Neural crest cell (in vitro differentiated cells): ENCODE results near the gene TAF7L. TPM values are rescaled to one million over a fixed set of nuclear protein-coding genes. Genes with fewer than 3 reads are reported as not detected.

Experiments
- DNase-seq: peaks from one replicate; pipeline ENCODE4 v3.0.0; 2021; ENCODE audit warnings: low read depth, mixed read lengths, low spot score
- H3K27ac Mint-ChIP-seq: one replicate; pipeline ENCODE4 v1.8.0; 2021; ENCODE audit warnings: mild to moderate bottlenecking, mixed read lengths; ENCODE audit not compliant: unreplicated experiment
- H3K27me3 Mint-ChIP-seq: 2 replicates; pipeline ENCODE4 v1.8.0; 2021; ENCODE audit warnings: low read depth, mild to moderate bottlenecking, mixed read lengths
- H3K36me3 Mint-ChIP-seq: 2 replicates; pipeline ENCODE4 v1.8.0; 2021; ENCODE audit warnings: low read depth, mild to moderate bottlenecking, mixed read lengths
- H3K4me1 Mint-ChIP-seq: 2 replicates; pipeline ENCODE4 v1.8.0; 2021; ENCODE audit warnings: mixed read lengths
- H3K4me3 Mint-ChIP-seq: one replicate; pipeline ENCODE4 v1.8.0; 2021; ENCODE audit warnings: mild to moderate bottlenecking, mixed read lengths
- H3K9me3 Mint-ChIP-seq: 2 replicates; pipeline ENCODE4 v1.8.0; 2021; ENCODE audit warnings: mixed read lengths
- total RNA-seq: library from RNA; stranded (reverse); gene quantifications from 2 replicates; pipeline ENCODE4 v1.2.1, GENCODE V29; 2021
- TF ChIP-seq, protein P1 (sequence below): fragments of 200-600 bp; sonication (generic); conservative IDR thresholded peaks from 2 replicates; pipeline ENCODE4 v1.5.0; 2021; ENCODE audit warnings: antibody characterized with exemption, mild to moderate bottlenecking

Gene TAF7L
- total RNA-seq, 1 donor from 2014 or later: 0.19 TPM

DNA sequence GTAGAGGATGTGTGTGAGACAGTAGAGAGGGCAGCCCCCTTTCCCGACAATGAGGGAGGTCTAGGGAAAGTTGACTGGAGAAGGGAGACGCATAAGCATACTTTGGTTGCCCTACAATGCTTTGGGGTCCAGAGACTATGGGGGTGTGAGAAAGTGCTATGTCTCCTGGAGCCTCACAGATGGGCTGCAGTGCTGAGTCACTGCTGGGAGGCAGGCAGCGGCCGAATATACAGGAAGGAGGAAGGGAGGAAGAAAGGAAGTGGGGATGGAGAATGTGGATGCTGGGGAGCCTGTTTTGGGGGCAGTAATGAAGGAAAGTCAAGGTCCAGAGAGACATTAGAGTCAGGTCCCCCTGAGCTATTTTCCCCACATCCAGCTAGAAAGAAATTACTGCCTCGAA, 58.8 kb downstream of the TAF7L start:
- Mint-ChIP-seq H3K4me3 (no peak overlapping the region), H3K27me3 (no peaks in the 10 kb centered on the region), H3K4me1 (no peaks in the 10 kb centered on the region), H3K9me3 (no peaks in the 10 kb centered on the region), H3K27ac (no peak overlapping the region), H3K36me3 (no peaks in the 10 kb centered on the region)
- no peak for DNase-seq
- TF ChIP-seq, protein P1, sequence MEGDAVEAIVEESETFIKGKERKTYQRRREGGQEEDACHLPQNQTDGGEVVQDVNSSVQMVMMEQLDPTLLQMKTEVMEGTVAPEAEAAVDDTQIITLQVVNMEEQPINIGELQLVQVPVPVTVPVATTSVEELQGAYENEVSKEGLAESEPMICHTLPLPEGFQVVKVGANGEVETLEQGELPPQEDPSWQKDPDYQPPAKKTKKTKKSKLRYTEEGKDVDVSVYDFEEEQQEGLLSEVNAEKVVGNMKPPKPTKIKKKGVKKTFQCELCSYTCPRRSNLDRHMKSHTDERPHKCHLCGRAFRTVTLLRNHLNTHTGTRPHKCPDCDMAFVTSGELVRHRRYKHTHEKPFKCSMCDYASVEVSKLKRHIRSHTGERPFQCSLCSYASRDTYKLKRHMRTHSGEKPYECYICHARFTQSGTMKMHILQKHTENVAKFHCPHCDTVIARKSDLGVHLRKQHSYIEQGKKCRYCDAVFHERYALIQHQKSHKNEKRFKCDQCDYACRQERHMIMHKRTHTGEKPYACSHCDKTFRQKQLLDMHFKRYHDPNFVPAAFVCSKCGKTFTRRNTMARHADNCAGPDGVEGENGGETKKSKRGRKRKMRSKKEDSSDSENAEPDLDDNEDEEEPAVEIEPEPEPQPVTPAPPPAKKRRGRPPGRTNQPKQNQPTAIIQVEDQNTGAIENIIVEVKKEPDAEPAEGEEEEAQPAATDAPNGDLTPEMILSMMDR: no peak

DNA sequence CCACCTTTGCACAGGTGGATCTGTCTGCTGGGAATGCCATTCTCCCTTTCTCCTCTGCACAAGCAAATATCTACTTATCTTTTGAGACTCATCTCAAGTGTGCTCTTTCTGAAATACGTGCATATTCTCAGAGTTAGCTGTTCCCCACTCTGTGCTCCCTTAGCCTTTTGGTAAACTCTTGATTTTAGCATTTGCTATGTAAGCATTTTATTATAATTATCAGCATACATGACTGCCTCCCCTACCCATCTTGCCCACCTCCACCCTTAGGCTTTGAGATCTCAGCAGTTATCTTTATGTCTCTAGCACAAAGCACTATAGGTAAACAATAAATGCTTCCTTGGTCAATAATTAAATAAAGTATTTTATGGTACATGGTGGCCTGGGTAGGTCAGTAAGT, 60.1 kb downstream of the TAF7L start:
- H3K27ac Mint-ChIP-seq: no peak overlapping the region
- DNase-seq: no peak
- H3K4me3 Mint-ChIP-seq: no peak overlapping the region
- TF ChIP-seq, protein P1: no peak
- no peaks in the 10 kb centered on the region for H3K9me3 Mint-ChIP-seq
- H3K27me3 Mint-ChIP-seq: no peaks in the 10 kb centered on the region
- H3K4me1 Mint-ChIP-seq: no peaks in the 10 kb centered on the region
- no peaks in the 10 kb centered on the region for H3K36me3 Mint-ChIP-seq

DNA sequence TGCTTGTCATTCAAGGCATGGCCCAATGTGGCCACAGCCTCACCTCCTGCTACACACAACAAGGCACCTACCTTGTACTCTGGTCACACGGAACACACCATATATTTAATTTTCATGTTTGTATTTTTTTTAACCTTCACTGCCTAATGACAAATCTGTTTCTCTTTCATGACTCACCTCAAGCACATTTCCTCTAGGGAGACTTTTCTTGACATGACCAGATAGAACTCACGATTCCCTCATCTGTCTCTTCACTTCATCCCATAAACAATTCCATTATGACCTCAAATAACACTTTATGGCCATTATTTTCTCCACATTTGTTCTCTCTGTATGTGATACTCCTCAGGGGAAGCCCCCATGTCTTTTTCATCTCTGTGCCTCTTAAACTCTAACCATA, 60.5 kb downstream of the TAF7L start:
- Mint-ChIP-seq H3K4me1 (no peaks in the 10 kb centered on the region), H3K27me3 (no peaks in the 10 kb centered on the region), H3K9me3 (no peaks in the 10 kb centered on the region), H3K27ac (no peak overlapping the region), H3K36me3 (no peaks in the 10 kb centered on the region), H3K4me3 (no peak overlapping the region)
- TF ChIP-seq, protein P1: no peak
- DNase-seq: no peak

DNA sequence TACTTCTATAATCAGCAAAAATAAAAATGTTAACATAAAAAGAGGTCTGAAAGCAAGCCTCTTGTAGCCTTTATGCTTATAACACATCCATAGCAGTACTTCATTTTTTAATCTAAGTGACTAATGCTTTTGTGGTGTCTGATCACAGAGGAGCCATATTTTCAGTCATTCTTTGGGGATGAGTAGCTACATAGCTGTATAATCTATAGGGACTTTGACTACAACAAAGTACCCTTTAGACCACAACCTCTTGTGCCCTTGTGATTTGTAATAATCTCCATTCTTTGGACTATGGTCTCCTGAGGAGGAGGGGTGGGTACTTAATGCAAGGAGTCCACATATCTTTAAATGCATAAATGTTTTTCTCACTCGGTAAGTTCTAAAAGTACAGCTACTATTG, 62.0 kb downstream of the TAF7L start:
- no peaks in the 10 kb centered on the region for H3K36me3 Mint-ChIP-seq
- H3K4me3 Mint-ChIP-seq: no peak overlapping the region
- TF ChIP-seq, protein P1: no peak
- no peak for DNase-seq
- no peaks in the 10 kb centered on the region for H3K4me1 Mint-ChIP-seq
- no peaks in the 10 kb centered on the region for H3K27me3 Mint-ChIP-seq
- H3K27ac Mint-ChIP-seq: no peak overlapping the region
- H3K9me3 Mint-ChIP-seq: no peaks in the 10 kb centered on the region

DNA sequence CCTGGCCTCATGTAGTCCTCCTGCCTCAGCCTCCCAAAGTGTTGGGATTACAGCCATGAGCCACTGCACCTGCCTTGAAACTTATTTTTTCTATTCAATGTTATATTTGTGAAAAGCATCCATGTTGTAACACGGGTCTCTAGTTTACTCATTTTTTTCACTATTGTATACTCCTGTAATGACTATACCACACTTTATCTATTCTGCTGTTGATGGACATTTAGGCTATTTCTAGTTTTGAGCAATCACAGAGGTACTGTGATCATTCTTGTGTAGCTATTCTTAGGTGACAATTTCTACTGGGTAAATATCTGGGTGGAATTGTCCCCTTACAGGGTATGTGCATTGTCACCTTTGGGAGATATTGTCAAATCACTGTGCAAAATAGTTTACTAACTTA, 67.9 kb downstream of the TAF7L start:
- Mint-ChIP-seq H3K27me3 (no peaks in the 10 kb centered on the region), H3K27ac (no peak overlapping the region)
- no peak for DNase-seq

More for the DNA sequence above, 67.9 kb downstream of the TAF7L start:
- Mint-ChIP-seq H3K4me1 (peaks cover 17% of the 10 kb centered on the region), H3K4me3 (no peak overlapping the region), H3K36me3 (no peaks in the 10 kb centered on the region), H3K9me3 (no peaks in the 10 kb centered on the region)
- TF ChIP-seq, protein P1: no peak
